Keratinocyte (primary cell): Measurements from ENCODE around the gene FAM13A. TPM values are rescaled to one million over a fixed set of nuclear protein-coding genes. Genes with fewer than 3 reads are reported as not detected.

ENCODE experiments used
- DNase-seq: peaks from one replicate; pipeline ENCODE4 v3.0.0-alpha.2; 2011; ENCODE audit warnings: low read depth, missing footprints, low spot score
- FAIRE-seq: peaks from 2 replicates; lab custom pipeline; 2011; peaks lifted over from hg19 to GRCh38; lab: Jason Lieb, UNC
- H2AFZ ChIP-seq: 2 replicates; pipeline ENCODE4 v1.6.0; 2012; ENCODE audit warnings: low read length, control low read depth, inconsistent platforms; ENCODE audit not compliant: control insufficient read depth
- H3K27ac ChIP-seq: 2 replicates; pipeline ENCODE4 v1.5.1; 2011; ENCODE audit warnings: low read length; ENCODE audit not compliant: control insufficient read depth, insufficient read depth
- H3K27me3 ChIP-seq: 3 replicates; pipeline ENCODE4 v1.6.0; 2011; ENCODE audit warnings: low read length; ENCODE audit not compliant: control insufficient read depth, insufficient read depth; ENCODE audit errors: extremely low read depth
- H3K36me3 ChIP-seq, 2 experiments: 2 replicates in 1 of 2; 3 replicates in 1 of 2; pipeline ENCODE4 v1.5.1; 2011; ENCODE audit warnings: low read length in 2 of 2, mild to moderate bottlenecking in 1 of 2; ENCODE audit not compliant: control insufficient read depth in 2 of 2, insufficient read depth in 2 of 2; ENCODE audit errors: extremely low read depth in 1 of 2
- H3K4me1 ChIP-seq: 3 replicates; pipeline ENCODE4 v1.5.1; 2011; ENCODE audit warnings: low read length; ENCODE audit not compliant: control insufficient read depth, insufficient read depth; ENCODE audit errors: extremely low read depth
- H3K4me2 ChIP-seq: 3 replicates; pipeline ENCODE4 v1.6.0; 2011; ENCODE audit warnings: low read depth, low read length; ENCODE audit not compliant: control insufficient read depth, insufficient read depth; ENCODE audit errors: extremely low read depth
- H3K4me3 ChIP-seq, 3 experiments: fragments of 200-600 bp in 1 of 3; sonication (generic) in 1 of 3; 2 replicates in 2 of 3; 3 replicates in 1 of 3; pipeline ENCODE4 v1.5.1; 2011 to 2016; ENCODE audit warnings: low read length in 3 of 3, mild to moderate bottlenecking in 3 of 3, control low read depth in 2 of 3, inconsistent platforms in 1 of 3, low read depth in 1 of 3, mixed read lengths in 1 of 3, mixed run types in 1 of 3, moderate library complexity in 1 of 3; ENCODE audit not compliant: control insufficient read depth in 2 of 3, insufficient read depth in 2 of 3; ENCODE audit errors: extremely low read depth in 1 of 3
- H3K79me2 ChIP-seq: 2 replicates; pipeline ENCODE4 v1.6.0; 2012; ENCODE audit warnings: low read length; ENCODE audit not compliant: control insufficient read depth, insufficient read depth
- H3K9ac ChIP-seq: 3 replicates; pipeline ENCODE4 v1.6.0; 2011; ENCODE audit warnings: low read length; ENCODE audit not compliant: control insufficient read depth, insufficient read depth; ENCODE audit errors: extremely low read depth
- H3K9me1 ChIP-seq: 3 replicates; pipeline ENCODE4 v1.6.0; 2011; ENCODE audit warnings: low read length; ENCODE audit not compliant: control insufficient read depth, insufficient read depth; ENCODE audit errors: extremely low read depth
- H3K9me3 ChIP-seq: 2 replicates; pipeline ENCODE4 v1.5.1; 2012; ENCODE audit warnings: low read depth, low read length; ENCODE audit not compliant: control insufficient read depth
- H4K20me1 ChIP-seq: 3 replicates; pipeline ENCODE4 v1.6.0; 2011; ENCODE audit warnings: low read length; ENCODE audit not compliant: control insufficient read depth, insufficient read depth; ENCODE audit errors: extremely low read depth
- CTCF ChIP-seq, 3 experiments: IDR thresholded peaks in 1 of 3; conservative IDR thresholded peaks in 1 of 3; optimal IDR thresholded peaks in 1 of 3; 2 replicates in 2 of 3; 3 replicates in 1 of 3; pipeline versions ENCODE3 to v1.5.1; 2011; ENCODE audit warnings: low read length in 3 of 3, mild to moderate bottlenecking in 3 of 3, moderate library complexity in 2 of 3, control low read depth in 1 of 3, inconsistent platforms in 1 of 3; ENCODE audit not compliant: insufficient read depth in 2 of 3; ENCODE audit errors: extremely low read depth in 1 of 3
- EZH2 ChIP-seq: IDR thresholded peaks from one replicate; pipeline ENCODE4 v1.6.1; 2012; ENCODE audit warnings: inconsistent platforms, mild to moderate bottlenecking, low read length, moderate library complexity
- dilution Hi-C: fragments of 300-500 bp; cut with MboI; formaldehyde crosslinking; loops from one replicate; pipeline ENCODE4 v1.7.0; 2020; ENCODE audit warnings: low sequenced_read_pairs; ENCODE audit not compliant: extremely low pct_ligation_motif_present
- polyA plus RNA-seq, 5 experiments: library from polyadenylated mRNA; depleted of rRNA in 3 of 5; stranded (reverse) in 3 of 5; stranded (forward) in 1 of 5; unstranded in 1 of 5; fragments of >200 nt; gene quantifications; 1 replicate in 1 of 5; 2 replicates in 3 of 5; 3 replicates in 1 of 5; pipeline versions ENCODE4 v1.2.1 to v1.2.3, GENCODE V29; 2011 to 2012; ENCODE audit warnings: missing spikeins in 2 of 5, low read depth in 1 of 5, low replicate concordance in 1 of 5

FAM13A gene
- polyA plus RNA-seq, 1 donor (not counting 4 experiments of a cell fraction or from before 2014, with no cell fraction given), result 6.0 TPM

- H3K27ac ChIP-seq, result no peak overlapping the region
- FAIRE-seq (no peak), DNase-seq (no peak)
- H3K9ac ChIP-seq, result no peak overlapping the region
- H3K9me1 ChIP-seq, result no peaks in the 10 kb centered on the region
- TF ChIP-seq EZH2 (no peak), CTCF (optimal IDR thresholded peaks at IDR 0.05 in 1 of 3, IDR thresholded peaks at IDR 0.05 in 1 of 3, conservative IDR thresholded peaks at IDR 0.05 in 1 of 3; ENCODE audit: extremely low read depth in 1 of 3, insufficient read depth in 2 of 3, low read length in 3 of 3) (no peak)
- H3K4me2 ChIP-seq, result no peak overlapping the region
- H3K4me1 ChIP-seq, result no peaks in the 10 kb centered on the region
- no peaks in the 10 kb centered on the region for H3K36me3 ChIP-seq
- dilution Hi-C loops, result no loop called here
- no peak overlapping the region for H2AFZ ChIP-seq
- no peaks in the 10 kb centered on the region for H3K79me2 ChIP-seq
- no peaks in the 10 kb centered on the region for H3K27me3 ChIP-seq
- H3K4me3 ChIP-seq, result no peak overlapping the region
- no peaks in the 10 kb centered on the region for H4K20me1 ChIP-seq
- no peaks in the 10 kb centered on the region for H3K9me3 ChIP-seq
These were observed 249.5 kb downstream of the FAM13A start for GRCh38 chr4:88807499-88807898.

- TF ChIP-seq EZH2, result no peak
- no peak for TF ChIP-seq CTCF (optimal IDR thresholded peaks at IDR 0.05 in 1 of 3, IDR thresholded peaks at IDR 0.05 in 1 of 3, conservative IDR thresholded peaks at IDR 0.05 in 1 of 3; ENCODE audit: extremely low read depth in 1 of 3, insufficient read depth in 2 of 3, low read length in 3 of 3)
- Histone ChIP-seq H2AFZ (no peak overlapping the region), H3K9me1 (no peaks in the 10 kb centered on the region), H3K9ac (no peak overlapping the region), H3K79me2 (no peaks in the 10 kb centered on the region), H3K4me2 (no peak overlapping the region), H3K4me3 (no peak overlapping the region), H3K9me3 (no peaks in the 10 kb centered on the region), H3K4me1 (no peaks in the 10 kb centered on the region), H3K27ac (no peak overlapping the region), H4K20me1 (no peaks in the 10 kb centered on the region), H3K27me3 (no peaks in the 10 kb centered on the region), H3K36me3 (no peaks in the 10 kb centered on the region)
- DNase-seq (no peak), FAIRE-seq (no peak)
- dilution Hi-C loops, result no loop called here
These were observed 252.8 kb downstream of the FAM13A start for GRCh38 chr4:88804234-88804633.
